NCI-H748 treated with DMSO at 0.1 percent for 48 hours (cell line): Measurements from ENCODE around the gene PDSS2.
A peak's percentile ranks its signal among the peaks of the same experiment; 100 is the strongest.
"Not testable (repeated sequence)": the region's sequence is repeated elsewhere in the genome, so short reads cannot be mapped to it uniquely, and the experiment has no call there.

Experiments
- DNase-seq: peaks from one replicate; lab custom pipeline; 2025; lab: John Stamatoyannopoulos, UW

Gene PDSS2

GRCh38 chr6:107473660-107474059, 14.3 kb upstream of the PDSS2 start:
- DNase-seq = no peak

DNA sequence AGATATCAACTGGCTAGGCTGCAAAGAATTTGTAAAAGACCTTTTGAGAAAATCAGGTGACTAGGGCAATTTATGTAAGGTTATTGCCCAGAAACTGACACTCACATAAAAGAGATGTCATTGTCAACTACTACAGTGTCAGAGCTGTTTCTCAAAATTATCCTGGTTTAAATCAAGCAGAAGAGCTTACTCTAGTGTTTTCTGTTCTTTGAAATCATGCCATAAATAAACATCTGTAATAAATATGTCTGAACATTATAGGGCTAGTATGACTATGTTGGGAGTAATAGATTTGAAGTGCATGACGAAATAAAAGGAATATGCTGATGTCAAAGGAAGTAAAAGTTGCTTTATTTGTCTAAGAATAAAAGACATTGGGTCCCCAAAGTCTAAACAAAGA, 11.0 kb upstream of the PDSS2 start:
- DNase-seq = no peak

DNA sequence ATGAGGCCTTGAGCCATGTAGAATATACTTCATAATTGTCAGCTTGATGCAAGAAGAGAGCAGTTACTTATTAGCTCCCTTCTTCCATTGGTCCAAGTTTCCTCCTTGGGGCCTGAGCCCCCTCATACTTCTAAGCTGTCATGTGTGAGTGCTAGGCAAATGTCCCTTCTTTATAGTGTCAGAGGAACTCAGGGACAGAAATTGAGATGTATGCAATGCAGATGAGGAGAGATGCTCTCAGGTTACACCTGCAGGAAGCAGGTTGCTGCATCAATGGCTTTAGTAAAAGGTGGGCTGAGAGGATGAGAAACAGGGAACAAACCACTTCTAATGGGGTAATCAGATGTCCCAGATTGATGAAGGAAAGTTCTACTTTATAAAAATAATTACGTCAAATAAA, 6.7 kb upstream of the PDSS2 start:
- DNase-seq = no peak

DNA sequence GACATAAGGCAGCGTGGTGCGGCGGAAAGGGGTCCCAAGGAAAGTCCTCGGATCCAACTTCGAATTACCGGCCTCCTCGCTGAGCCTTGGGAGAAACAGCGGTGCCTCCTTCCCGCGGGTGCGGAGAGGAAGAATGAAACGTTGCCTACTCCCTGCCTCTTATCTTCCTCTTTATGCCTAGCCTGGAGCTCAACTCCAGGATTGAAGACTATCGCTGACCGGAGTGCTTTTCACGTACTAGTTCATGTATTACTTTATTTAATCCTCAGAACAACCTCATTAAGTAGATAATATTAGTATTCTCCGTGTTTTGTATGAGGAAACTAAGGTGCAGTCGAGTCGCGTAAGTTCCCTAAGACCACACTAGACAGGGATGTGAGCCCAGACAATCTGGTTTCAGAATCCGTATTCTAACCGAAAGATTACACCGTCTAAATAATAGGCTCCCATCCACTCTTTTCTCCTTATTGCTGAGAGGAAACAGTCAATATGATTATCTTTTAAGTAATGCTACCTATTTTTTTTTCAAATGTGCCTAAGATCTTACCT, 793 bp upstream of the PDSS2 start:
- DNase-seq = no peak

- peak; percentile 32 for DNase-seq
These were observed 587 bp downstream of the PDSS2 start for GRCh38 chr6:107458672-107459282.

- DNase-seq = no peak
These were observed 10.6 kb downstream of the PDSS2 start for GRCh38 chr6:107448776-107449175.

DNA sequence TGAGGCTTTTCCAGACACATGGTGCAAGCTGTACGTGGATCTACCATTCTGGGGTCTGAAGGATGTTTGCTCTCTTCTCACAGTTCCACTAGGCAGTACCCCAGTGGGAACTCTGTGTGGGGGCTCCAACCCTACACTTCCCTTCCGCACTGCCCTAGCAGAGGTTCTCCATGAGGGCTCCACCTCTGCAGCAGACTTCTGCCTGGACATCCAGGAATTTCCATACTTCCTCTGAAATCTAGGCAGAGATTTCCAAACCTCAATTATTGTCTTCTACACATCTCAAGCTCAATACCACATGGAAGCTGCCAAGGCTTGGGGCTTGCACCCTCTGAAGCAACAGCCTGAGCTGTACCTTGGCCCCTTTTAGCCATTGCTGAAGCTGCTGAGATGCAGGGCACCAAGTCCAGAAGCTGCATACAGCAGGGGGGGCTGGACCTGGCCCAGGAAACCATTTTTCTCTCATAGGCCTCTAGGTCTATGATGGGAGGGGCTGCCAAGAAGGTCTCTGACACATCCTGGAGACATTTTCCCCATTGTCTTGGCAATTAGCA, 11.6 kb downstream of the PDSS2 start:
- no peak for DNase-seq

DNA sequence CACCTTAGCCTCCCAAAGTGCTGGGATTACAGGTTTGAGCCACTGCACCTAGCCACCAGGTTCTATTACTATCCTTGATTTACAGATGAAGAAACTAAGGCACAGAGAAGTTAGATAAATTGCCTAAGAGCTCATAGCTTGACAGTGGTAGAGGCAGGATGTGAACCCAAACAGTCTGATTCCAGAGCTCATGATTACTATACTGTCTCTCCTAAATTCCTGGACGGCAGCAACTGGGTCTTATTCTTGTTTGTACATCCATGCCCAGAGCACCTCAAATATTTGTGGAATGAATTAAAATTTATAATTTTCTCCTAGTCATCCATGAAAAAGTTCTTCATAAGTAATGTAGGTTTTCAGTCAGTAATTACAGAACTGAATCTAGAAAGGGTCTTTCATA, 15.1 kb downstream of the PDSS2 start:
- no peak for DNase-seq

DNA sequence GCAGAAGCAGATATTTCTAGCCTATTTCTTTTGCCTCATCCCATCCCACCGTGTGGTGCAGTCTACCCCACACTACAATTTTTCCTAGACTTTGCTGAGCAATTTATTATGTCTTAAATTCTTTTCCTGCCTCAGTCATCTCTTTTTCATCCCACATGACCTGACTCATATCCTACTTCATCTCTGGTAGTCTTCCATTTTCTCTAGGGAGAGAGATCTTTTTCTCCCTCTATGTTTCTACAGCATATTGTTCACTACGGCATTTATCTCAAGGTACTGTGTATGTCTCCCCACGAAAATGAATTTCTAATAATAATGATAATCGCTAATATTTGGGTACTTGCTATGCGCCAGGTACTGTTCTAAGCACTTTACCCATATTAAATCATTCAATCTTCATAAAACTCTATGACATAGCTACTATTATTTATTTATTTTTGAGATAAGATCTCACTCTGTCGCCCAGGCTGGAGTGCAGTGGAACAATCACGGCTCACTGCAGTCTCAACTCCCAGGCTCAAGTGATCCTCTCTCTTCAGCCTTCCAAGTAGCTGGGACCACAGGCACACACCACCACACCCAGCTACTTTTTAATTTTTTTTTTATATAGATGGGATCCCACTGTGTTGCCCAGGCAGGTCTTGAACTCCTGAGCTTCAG, 15.6 kb downstream of the PDSS2 start:
- no peak for DNase-seq

- no peak for DNase-seq
These were observed 16.3 kb downstream of the PDSS2 start for GRCh38 chr6:107442938-107443607.

DNA sequence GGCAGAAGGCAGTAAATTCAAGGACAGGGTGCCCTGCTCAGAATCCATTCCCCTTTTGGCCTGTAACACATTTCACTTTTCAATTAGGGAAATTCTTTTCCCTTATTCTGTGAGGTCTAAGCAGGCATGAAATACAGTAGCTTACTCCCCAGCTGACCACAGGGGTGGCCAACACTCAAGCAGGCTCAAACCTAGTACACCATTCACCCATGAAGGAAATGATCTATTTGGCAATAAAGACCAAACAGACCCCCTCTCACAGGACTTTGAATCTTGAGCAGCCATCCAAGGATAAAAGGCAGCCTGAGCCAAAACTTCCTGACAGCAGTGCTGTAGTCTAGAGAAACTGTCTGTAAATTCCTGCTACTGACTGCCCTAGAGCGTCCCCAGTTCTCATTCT, 17.7 kb downstream of the PDSS2 start:
- no peak for DNase-seq

DNA sequence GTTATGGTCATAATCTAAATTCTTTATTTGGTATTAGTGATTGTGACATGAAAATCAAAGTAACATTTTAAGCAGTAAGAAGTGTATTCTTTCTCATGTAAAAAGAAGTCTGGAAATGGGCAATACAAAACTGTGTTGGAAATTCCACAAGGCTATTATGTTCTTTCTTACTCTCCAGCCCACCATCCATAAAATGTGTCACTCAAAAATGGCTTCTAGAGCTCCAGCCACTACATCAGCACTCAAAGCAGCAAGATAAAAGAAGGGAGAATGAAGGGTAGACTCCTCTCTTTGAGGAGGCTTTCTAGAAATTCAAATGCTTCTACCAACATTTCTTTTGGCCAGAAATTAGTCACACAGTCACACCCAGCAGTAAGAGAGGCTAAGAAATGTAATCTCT, 18.4 kb downstream of the PDSS2 start:
- no peak for DNase-seq

DNA sequence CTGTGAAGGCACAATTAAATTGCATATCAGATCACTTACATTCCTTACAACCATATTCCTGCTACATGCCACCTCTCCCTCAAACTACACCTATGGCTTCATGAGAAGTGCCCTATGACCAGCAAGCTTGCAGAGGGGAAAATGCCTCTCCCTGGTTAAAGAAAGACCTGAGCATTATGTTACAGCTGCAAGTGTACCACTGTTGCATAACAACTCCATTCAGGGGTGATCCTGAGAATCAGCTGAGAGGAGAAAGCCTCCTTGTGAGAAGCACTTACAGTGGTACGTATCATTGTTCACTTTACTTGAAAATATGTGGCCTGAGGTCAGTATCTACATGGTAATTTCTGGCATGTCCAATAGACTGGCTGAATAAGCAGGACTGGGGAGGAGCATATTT, 20.0 kb downstream of the PDSS2 start:
- no peak for DNase-seq

GRCh38 chr6:107437691-107438090, 21.7 kb downstream of the PDSS2 start:
- DNase-seq = no peak

GRCh38 chr6:107436881-107437280, 22.5 kb downstream of the PDSS2 start:
- DNase-seq = no peak

DNA sequence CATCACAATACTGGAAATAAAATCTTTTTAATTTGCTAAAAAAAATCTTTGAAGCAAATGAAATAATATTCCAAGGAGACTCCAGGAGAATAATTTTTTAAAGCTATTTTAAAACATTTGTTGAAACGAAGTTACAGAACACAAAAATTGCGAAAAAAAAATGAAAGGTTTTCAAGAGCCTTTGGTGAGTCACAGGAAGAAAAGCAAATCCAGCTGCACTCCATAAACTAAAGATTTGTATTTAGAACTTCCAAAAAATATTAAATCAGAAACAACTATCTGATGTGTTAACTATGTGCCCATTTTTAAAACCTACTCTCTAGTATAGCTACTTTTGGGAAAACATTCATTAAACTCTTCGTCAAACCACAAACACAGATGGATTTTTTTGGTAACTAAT, 23.6 kb downstream of the PDSS2 start:
- no peak for DNase-seq

DNA sequence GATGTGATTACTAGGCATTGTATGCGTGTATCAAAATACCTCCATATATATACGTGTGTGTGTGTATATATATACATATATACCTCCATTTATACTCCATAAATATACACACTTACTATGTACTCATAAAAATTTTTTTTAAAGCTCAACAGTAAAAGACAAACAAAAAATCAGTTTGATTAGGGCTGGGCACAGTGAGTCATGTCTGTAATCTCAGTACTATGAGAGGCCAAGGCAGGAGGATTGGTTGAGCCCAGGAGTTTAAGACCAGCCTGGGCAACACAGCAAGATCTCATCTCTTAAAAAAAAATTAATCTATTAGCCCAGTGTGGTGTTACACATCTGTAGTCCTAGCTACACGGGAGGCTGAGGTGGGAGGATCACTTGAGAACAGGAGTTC, 24.6 kb downstream of the PDSS2 start:
- no peak for DNase-seq

GRCh38 chr6:107425951-107426350, 33.4 kb downstream of the PDSS2 start:
- not testable (repeated sequence) for DNase-seq

DNA sequence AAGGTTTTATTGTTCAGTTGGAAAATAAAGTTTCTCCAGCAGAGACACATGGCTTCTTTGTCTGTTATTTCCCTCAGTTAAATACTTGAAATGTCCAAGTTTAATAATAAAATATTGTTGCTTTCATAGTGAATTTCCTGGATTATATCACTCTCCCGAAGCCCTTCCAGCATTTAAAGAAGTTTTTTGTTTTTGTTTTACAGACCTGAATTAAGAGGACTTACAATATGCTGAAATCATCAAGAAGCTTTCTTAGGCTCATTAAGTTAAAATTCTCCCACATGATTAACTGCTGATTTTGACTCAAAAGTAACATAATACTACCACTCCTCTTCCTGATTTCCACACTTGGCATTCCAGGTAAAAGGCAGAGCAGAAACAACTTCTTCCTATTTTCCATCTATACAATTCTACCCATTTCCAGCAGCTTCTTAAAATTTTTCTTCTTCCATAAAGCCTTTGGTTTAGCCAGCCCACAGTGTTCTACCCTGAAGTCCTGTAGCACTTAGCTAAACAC, 35.8 kb downstream of the PDSS2 start:
- no peak for DNase-seq

GRCh38 chr6:107421696-107422256, 37.6 kb downstream of the PDSS2 start:
- DNase-seq = no peak

- DNase-seq = no peak
These were observed 39.6 kb downstream of the PDSS2 start for GRCh38 chr6:107419733-107420132.

- no peak for DNase-seq
These were observed 41.2 kb downstream of the PDSS2 start for GRCh38 chr6:107418118-107418517.
